ENCODE measurements around the gene POMGNT2.

Gene POMGNT2

GRCh38 chr3:43105596-43106292 lies at the start of gene POMGNT2:
Gene POMGNT2, minus strand, starts transcription at chr3:43106079. Its CDS starts 24,648 bp downstream, at chr3:43081431.
- DNase-seq = peak; percentile 93

- peak; percentile 34 for DNase-seq
Observed at GRCh38 chr3:43154980-43155379, 49.1 kb upstream of the POMGNT2 start.

DNA sequence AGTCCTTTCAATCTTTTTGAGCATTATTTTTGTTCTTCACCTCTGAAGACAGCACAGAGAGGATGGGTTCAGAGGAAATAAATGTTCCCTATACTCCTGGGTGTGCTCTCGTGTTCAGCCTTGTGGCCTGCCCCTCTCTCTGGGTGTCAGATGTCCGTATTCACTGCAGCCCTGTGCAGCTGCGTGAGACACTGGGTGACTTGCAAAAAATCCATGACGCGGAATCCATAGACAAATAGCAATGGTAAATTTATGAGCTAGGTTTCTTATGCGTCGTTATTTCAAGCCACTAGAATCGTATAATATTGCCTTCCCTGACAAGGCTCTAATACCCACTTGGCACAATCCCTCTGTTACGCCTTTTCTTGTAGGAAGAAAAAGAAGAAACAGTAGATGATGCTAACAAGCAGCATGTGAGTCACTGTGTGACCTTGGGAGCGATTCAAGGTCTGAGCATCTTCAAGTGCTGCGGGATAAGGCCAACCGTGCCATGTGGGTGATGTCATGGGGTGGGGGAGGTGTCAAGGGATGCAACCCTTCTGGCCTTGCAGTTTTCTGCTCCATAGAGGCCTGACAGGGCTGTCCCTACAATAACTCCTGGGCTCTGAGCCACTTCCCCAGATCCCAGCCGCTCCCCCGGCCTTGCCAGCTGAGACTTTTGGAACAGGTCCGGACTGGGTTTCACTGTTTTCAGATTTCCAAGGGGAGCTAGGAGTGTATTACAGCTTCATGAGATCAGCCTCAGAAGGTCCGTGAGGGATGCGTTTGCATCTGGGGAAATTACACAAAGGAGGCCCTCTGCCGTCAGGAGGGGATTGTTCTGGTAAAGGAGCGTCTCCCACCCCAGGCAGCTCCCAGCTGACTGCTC lies 47.6 kb upstream of the POMGNT2 start:
- no peak for DNase-seq

- no peak for DNase-seq
Observed at GRCh38 chr3:43152649-43153048, 46.8 kb upstream of the POMGNT2 start.

GRCh38 chr3:43148033-43148432 lies 42.2 kb upstream of the POMGNT2 start:
- DNase-seq = no peak

DNA sequence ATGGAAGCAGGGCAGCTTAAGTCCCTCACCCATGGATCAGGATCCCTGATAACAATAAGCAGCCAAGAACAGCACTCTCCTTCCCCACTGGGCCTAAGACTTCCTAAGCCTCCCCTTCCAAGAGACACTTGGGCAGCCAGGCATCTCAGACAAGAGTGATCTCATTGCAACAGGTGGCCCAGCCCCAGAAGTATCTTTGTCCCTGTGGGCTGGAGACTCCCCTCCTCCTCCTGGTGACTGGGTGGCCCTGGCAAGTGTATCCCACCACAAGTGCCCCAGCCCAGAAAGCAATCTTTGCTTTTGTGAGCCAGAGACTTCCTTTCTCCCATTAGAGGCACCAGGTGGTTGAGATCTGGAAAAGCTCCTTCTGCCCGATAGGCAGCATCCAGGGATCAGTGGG lies 40.7 kb upstream of the POMGNT2 start:
- no peak for DNase-seq

DNA sequence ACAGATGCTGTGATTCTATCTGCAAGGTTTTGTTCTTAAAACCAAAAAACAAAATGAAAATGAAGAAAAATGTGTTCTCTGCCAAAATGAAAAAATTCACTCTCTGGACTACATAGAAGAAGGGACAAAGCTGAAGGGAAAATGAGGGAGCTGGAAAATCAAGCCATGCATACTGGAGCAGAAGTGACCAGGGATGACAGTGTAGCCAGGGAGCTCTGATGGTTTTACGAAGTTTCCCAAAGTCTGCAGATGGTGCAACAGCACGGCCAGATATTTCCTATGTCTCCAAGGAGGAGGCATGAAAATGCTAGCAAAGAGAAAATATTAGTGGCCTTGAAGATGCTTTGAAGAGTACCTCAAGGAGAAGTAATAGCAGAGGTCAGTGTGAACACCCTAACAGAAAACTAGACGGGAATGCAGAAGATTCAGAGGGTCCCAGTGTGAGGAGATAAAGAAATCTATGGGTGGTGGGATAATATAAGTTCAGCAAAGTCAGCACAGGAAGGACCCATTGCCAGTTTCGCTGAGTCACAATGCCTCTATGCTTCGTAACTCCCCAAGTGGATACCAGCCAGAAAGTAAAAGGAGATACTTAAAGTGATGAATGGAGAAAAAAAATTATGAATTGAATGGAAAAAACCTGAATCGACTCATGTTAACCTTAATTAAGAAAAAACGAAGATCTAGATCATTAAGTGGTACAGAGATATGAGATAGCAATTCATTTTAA lies 39.0 kb upstream of the POMGNT2 start:
- no peak for DNase-seq

DNA sequence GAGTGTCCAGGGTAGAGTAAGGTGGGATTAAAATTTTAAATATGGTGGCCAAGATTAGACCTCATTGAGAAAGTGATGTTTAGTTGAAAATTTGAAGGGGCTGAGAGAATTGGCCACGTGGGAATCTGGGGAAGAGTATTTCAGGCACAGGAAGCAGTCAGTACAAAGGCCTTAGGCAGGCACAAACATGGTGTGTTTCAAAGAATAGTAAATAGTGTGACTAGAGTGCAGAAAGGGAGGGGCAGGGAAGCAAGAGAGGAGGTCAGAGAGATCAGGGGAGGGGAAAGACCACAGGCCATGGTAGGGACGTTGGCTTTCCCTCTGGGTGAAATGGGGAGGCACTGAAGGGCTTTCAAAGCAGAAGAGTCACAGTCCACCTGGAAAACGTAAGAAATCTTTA lies 36.6 kb upstream of the POMGNT2 start:
- no peak for DNase-seq

GRCh38 chr3:43138488-43139231 lies 32.8 kb upstream of the POMGNT2 start:
- DNase-seq = no peak

DNA sequence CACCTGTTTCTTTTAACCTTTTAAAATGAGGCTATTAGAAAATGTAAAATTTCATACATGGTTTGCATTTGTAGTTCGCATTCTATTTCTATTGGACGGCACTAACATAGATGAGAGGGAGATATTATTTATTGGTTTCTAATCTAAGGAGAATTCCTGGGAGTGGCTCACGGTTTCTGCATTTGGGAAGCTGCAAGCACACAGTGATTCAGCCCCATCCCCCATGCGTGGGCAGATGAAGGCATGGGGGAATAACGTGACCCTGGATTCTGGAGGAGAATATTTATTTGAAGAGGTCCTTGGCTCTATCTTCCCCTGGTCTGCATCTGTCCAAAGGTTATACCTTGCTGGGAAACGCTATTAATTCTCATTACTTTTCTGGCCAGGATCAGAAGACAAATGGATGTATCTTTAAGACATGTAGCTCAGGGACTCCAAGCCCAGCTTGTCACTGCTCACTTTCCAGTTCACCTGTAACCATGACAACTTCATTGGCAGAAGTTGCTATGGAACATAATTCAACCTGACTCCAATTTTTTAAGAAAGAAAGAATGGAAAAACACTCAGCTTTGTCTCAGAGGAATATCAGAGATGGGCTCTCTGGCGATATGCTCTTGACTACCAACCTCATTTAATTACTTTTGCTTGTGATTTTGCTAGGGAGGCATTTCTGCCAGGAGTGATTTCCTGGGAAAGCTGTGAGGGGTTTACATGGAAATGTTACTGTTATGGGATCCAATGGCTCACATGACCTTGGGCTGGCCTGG lies 27.2 kb upstream of the POMGNT2 start:
- DNase-seq = no peak

DNA sequence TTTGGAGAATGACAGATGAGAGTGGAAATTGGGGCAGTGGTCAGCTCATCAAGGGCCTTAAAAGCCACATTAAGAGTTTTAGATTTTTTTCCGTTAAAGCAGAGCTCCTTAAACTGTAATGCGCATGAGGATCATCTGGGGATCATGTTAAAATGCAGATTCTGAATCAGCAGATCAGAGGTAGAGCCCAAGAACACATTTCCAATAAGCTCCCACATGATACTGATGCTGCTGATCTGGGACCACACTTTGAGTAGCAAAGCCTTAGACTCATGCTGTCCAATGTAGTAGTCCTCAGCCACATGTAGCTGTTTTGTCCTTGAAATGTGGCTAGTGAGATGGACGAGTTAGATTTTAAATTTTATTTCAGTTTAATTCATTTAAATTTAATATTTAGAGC lies 26.3 kb upstream of the POMGNT2 start:
- DNase-seq = no peak

GRCh38 chr3:43128464-43128863 lies 22.6 kb upstream of the POMGNT2 start:
- no peak for DNase-seq

DNA sequence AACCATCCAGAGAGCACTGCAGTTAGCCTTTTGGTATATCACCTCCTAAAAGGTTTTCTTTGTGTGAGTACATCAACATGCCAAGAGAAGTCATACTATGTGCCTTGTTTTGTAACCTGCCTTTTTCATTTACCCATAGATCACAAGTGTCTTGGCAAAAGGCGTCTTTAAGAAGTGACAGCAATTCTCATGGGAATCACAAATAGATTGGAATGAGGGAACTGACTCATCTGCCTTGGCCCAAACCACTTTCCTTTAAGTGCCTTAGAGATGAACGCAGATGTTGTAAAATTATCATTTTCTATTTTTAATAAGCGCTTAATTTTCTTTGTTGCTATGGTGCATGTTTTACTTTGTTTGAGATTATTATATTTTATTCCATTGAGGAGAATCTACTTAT lies 20.7 kb upstream of the POMGNT2 start:
- DNase-seq = no peak

DNA sequence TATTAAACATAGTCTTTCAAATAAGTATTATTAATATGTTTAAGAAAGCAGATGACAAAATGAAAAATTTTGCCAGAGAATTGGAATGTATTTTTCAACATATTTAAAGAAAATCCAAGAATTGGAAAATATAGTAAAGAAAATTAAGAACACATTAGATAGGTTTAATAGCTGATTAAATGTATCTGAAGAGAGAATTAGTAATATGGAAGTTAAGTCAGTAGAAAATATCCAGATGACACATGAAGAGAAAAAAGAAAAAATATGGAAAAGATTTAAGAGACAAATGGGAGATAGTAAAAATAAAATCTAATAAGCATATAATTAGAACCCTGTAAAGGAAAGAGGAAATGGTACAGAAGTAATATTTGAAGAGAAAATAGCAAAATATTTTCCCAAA lies 18.0 kb upstream of the POMGNT2 start:
- DNase-seq = no peak

GRCh38 chr3:43120937-43121336 lies 15.1 kb upstream of the POMGNT2 start:
- no peak for DNase-seq

- no peak for DNase-seq
Observed at GRCh38 chr3:43117257-43117656, 11.4 kb upstream of the POMGNT2 start.

DNA sequence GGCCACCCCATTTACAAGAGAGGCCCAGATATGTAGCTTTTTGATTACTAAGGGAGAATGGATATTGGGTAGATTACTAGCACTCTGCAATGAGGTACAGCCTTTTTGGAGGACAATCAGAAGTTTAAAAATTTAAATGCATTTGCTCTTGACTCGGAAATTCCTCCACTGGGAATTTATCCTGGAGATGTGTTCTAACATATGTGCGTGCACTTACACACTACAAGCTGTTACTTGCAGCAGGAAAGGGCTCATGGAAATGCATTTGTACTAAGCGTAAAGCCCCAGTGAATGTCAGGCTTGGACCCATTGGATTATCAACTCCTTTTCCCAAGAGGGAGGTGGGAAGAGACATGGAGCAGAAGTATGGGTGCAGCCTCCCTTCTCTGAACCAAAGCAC lies 7.8 kb upstream of the POMGNT2 start:
- no peak for DNase-seq

DNA sequence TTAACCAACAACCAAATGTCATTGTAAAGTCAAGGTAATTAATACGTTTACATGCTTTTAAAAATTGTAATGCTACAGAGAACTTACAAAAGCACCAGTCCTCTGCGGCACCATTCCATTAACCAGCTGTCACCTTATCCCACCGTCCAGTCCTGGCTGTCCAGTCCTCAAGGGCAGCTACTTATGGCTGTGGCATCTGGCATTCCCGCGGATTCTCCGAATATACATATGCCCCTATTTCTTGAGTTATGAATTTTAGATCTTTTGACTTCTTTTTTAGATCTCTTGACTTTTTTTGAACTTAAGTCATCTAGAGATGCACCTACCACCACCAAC lies 382 bp upstream of the POMGNT2 start:
- DNase-seq = no peak

GRCh38 chr3:43104660-43105595 lies 951 bp downstream of the POMGNT2 start:
- no peak for DNase-seq

GRCh38 chr3:43104039-43104438 lies 1.8 kb downstream of the POMGNT2 start:
- no peak for DNase-seq
